Hematopoietic multipotent progenitor cell treated with erythropoietin and hydrocortisone succinate and interleukin-3 and kit ligand, for 6 days (in vitro differentiated cells): ENCODE results near the gene CD40.
"Not testable (repeated sequence)": the region's sequence is repeated elsewhere in the genome, so short reads cannot be mapped to it uniquely, and the experiment has no call there.

ENCODE experiments used
- DNase-seq: peaks from one replicate; pipeline ENCODE4 v3.0.0-alpha.2; 2015

Gene CD40

GRCh38 chr20:46117704-46118467 lies at the start of gene CD40:
CD40 (plus strand) TSS chr20:46118314; CDS start chr20:46118344, 30 bp downstream.
- peak; percentile 88 for DNase-seq

DNA sequence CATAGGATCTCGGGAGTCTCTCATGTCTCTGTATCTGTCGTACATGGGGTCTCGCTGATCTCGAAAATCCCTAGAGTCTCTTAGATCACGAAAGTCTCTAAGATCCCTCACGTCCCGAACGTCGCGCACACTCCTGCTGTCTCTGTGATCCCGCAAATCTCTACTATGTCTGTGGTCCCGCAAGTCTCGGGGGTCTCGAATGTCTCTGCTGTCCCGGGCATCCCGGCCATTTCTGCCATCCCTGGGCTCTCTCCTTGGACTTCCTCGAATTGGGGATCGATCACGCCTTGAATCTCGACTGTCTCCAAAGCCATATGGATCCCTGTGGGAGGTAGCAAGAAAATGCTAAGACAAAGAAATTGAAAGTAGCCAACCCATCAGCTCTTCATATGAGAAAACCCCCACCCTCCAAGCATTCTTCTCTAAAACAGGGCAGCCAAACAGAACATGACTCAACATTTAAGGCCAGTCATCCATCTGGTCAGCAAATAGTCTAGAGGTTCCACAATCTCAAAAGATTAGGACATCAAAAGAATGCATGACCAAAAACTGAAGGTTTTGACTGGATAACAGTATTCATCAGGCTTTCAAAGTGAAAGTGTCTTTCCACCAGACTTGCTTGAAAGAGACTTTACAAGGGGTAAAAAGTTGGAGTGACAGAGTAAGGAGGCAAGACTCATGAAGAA lies 47.8 kb upstream of the CD40 start:
- DNase-seq, result no peak

DNA sequence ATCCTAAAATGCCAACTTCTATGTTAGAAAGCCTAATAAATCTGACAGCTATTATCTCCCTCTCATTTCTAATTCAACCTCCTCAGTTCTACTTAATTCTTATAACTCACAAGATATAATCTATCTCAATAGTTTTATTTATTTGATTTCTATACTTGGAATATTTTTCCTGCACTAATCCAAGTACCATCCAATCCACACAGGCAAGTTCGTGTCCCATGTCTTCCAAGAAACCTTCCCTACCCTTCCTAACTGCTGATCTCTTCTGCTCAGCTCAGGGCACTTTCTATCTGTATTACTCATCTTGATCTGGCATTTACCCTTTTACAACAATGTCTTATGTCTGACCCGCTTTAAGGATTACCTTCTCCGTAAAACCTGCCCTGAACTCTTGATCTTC lies 46.5 kb upstream of the CD40 start:
- DNase-seq, result no peak

- DNase-seq, result no peak
Observed at GRCh38 chr20:46073024-46073423, 45.1 kb upstream of the CD40 start.

GRCh38 chr20:46073443-46073842 lies 44.7 kb upstream of the CD40 start:
- DNase-seq, result no peak

- no peak for DNase-seq
Observed at GRCh38 chr20:46074006-46074405, 44.1 kb upstream of the CD40 start.

- no peak for DNase-seq
Observed at GRCh38 chr20:46076806-46077205, 41.3 kb upstream of the CD40 start.

GRCh38 chr20:46077642-46078305 lies 40.3 kb upstream of the CD40 start:
- no peak for DNase-seq

- DNase-seq, result no peak
Observed at GRCh38 chr20:46078954-46079353, 39.2 kb upstream of the CD40 start.

DNA sequence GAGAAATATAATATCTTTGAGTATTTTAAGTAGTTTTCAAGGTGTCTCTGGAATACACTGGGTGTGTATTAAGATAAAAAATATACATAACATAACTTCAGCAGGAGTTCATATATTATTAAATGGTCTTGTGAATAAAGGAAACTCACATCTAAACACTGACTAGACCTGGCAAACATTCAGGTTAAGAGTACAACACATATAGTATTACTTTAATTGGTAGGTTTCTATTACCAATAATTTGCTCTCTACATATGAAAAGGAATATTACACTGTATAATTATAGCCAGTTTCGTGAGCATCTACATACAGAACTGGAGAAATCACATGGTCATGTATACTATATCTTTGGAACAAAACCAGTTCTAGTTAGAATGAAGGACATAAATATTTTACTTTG lies 37.0 kb upstream of the CD40 start:
- DNase-seq, result no peak

DNA sequence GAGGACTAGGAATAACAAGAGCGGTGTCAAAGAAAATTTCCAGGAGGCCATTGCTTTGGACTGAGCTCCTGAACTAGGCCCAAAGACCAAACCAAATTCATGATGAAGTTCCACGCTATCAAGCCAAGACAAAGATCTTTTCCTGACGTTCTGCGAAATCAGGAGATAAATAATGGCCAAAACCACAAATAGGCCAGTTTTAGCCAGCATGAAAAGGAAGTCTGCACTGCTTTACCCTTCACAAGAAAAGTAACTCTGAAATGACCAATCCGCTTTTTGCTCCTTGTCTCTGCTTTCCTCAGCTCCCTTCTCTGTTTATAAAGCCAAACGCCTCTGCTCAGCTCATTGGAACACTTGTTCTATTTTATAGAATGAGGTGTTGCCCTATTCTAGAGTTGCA lies 35.0 kb upstream of the CD40 start:
- DNase-seq, result no peak

DNA sequence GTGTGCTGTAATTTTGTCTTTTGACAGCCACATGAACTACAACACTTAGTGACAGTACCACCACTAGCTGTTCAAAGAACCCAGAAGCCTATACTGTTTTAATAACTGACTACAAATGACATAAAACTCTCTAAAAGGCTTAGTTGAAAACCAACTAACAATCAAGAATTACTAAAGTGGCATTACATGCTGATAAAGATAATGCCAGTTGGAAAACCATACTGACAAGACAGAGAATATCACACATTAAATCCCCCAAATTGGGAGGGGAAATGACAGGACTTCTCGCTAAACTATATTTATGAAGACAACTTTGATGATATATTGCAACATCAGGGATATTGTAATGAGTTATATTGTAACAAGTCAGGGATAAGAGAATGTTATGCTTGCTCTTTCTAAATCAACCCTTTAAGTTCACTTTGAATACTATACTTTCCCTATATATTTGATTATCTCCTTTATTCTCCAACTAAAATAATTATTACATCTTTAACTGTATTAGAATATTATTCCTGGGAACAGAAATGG lies 34.5 kb upstream of the CD40 start:
- no peak for DNase-seq

GRCh38 chr20:46084805-46085178 lies 33.3 kb upstream of the CD40 start:
- DNase-seq, result no peak

DNA sequence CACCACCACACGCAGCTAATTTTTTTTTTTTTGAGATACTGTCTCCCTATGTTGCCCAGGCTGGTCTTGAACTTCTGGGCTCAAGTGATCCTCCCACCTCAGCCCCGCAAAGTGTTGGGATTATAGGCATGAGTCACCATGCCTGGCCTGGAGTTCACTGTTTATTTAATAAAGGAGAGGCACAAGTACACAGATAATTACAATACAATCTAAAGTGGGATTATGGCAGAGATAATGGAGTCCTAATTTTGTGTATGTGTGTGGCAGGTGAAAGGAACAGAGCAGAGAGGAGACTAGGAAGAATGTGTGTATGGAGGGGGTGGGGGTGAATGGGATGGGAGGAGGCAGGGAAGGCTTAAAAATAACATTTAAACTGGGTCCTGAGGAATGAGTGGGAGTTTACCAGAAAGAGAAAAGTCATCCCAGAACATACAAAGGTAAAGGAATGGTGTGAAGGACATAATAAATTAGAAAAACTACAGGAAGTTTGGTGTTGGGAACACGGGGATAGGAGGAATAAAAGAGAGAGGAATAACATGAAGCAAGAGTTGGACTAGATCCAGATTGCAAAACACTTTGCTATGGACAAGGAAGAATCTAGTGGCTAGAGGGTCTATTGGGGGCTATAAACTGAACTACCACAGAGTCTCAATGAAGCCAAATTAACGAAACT lies 32.8 kb upstream of the CD40 start:
- no peak for DNase-seq

DNA sequence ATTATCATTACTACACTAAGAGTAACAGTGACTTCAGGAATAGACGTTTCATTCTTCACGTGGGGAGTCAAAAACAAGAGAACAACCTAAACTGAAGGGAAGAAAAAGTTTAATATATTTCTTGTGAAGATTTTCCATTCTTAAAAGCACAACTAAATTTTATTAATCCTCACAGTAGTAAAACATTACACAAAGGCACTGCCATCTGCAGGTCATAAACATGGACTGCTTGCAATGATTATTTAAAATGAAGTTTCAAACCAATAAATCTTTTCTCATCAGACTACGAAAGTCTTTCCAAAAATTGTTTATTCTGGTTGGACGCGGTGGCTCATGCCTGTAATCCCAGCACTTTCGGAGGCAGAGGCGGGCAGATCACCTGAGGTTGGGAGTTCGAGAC lies 31.0 kb upstream of the CD40 start:
- peak; percentile 40 for DNase-seq

GRCh38 chr20:46088409-46089166 lies 29.5 kb upstream of the CD40 start:
- DNase-seq, result peak; percentile 27

- no peak for DNase-seq
Observed at GRCh38 chr20:46089167-46089416, 29.0 kb upstream of the CD40 start.

DNA sequence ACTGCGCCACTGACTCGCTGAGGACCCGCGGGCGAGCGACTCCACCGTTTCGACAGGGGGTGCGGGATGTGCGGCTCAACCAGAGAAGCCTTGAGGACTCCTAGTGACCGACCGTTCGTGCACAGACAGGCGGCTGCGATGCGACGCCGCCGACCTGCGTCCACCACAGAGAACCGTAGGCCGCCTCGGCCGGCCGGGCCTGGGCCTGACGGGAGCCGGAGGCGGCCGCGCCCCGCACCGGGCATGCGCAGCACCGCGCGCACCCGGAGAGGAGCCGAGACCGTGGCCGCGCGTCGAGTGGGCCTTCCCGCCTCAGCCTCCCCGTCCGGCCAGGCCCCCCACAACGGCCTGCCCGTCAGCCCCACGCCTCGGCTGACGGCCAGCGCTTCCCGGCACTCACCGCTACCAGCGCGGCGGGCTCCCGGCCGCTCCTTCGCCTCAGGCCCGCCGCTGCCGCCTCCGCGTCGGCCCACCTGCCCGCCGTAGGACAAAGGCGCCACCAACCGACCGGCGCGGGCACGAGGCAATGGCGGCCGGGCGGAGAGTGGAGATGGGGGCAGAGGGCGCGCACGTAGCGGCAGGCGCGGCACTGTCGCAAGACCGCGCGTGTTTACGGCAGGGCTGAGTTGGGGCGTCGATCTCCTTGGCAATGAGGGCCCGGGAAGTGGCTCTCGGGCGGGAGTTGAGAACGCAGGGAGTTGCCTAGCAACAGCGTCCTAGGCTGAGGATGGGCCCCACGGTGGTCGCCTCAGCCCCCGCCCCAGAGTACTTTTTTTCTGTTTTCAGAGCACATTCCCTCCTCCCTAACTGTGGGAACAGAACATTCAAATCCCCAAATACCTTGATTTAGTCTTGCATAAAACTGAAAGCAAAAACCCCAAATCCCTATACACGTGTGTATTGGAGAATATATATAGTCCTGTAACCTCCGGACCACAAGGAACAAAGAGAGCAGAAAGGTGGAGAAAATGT lies 28.4 kb upstream of the CD40 start, which contains the start of gene NCOA5:
Gene NCOA5 (minus strand): TSS at position 546 of the 972 bp plus-strand sequence. CDS start 10,538 bp downstream, outside the sequence.
- DNase-seq, result peak; percentile 97

DNA sequence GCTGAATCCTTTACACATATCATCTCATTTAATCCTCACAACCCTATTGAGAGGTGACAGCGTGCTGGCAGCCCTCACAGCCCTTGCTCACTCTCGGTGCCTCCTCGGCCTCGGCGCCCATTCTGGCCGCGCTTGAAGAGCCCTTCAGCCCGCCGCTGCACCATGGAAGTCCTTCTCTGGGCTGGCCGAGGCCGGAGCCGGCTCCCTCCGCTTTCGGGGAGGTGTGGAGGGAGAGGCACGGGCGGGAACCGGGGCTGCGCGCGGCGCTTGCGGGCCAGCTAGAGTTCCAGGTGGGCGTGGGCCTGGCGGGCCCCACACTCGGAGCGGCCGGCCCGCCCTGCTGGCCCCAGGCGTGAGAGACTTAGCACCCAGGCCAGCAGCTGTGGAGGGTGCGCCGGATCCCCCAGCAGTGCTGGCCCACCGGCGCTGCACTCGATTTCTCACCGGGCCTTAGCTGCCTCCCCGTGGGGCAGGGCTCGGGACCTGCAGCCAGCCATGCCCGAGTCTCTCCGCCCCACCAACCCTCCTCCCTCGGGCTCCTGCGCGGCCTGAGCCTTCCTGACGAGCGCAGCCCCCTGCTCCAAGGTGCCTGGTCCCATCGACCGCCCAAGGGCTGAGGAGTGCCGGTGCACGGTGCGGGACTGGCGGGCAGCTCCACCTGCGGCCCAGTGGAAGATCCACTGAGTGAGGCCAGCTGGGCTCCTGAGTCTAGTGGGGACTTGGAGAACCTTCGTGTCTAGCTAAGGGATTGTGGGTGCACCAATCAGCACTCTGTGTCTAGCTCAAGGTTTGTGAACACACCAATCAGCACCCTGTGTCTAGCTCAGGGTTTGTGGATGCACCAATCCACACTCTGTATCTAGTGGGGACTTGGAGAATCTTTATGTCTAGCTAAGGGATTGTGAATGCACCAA lies 26.2 kb upstream of the CD40 start:
- DNase-seq, result not testable (repeated sequence)

- no peak for DNase-seq
Observed at GRCh38 chr20:46093531-46093930, 24.6 kb upstream of the CD40 start.
